ENCODE results near the gene CFAP69.
A peak's percentile ranks its signal among the peaks of the same experiment; 100 is the strongest.
"Not testable (repeated sequence)": the region's sequence is repeated elsewhere in the genome, so short reads cannot be mapped to it uniquely, and the experiment has no call there.

CFAP69 gene

GRCh38 chr7:90276033-90276728 is 31.2 kb downstream of the CFAP69 start:
- DNase-seq, result no peak

GRCh38 chr7:90288154-90288553 is 43.2 kb downstream of the CFAP69 start:
- no peak for DNase-seq

- no peak for DNase-seq
Measured at GRCh38 chr7:90290244-90291113, 45.5 kb downstream of the CFAP69 start.

GRCh38 chr7:90298145-90299038 is 53.4 kb downstream of the CFAP69 start:
- DNase-seq, result peak; percentile 45

- no peak for DNase-seq
Measured at GRCh38 chr7:90303241-90303640, 58.3 kb downstream of the CFAP69 start.

GRCh38 chr7:90309872-90310271 is 64.9 kb downstream of the CFAP69 start:
- DNase-seq, result no peak

- DNase-seq, result no peak
Measured at GRCh38 chr7:90311175-90311574, 66.2 kb downstream of the CFAP69 start.

- DNase-seq, result no peak
Measured at GRCh38 chr7:90312745-90313144, 67.8 kb downstream of the CFAP69 start.

- DNase-seq, result no peak
Measured at GRCh38 chr7:90313907-90314306, 68.9 kb downstream of the CFAP69 start.

- DNase-seq, result no peak
Measured at GRCh38 chr7:90320014-90320413, 75.0 kb downstream of the CFAP69 start.

- no peak for DNase-seq
Measured at GRCh38 chr7:90320418-90320800, 75.4 kb downstream of the CFAP69 start.

- DNase-seq, result no peak
Measured at GRCh38 chr7:90320801-90321494, 76.0 kb downstream of the CFAP69 start, which contains the start of gene FAM237B. TSS of gene FAM237B (minus strand) at chr7:90321304. CDS start at chr7:90319748, 1,556 bp downstream.

- no peak for DNase-seq
Measured at GRCh38 chr7:90322837-90323236, 77.9 kb downstream of the CFAP69 start.

GRCh38 chr7:90326500-90326899 is 81.5 kb downstream of the CFAP69 start:
- no peak for DNase-seq

GRCh38 chr7:90334193-90334843 is 89.3 kb downstream of the CFAP69 start:
- DNase-seq, result no peak

GRCh38 chr7:90334926-90335325 is 90.0 kb downstream of the CFAP69 start:
- not testable (repeated sequence) for DNase-seq

- no peak for DNase-seq
Measured at GRCh38 chr7:90337106-90337505, 92.1 kb downstream of the CFAP69 start.

- no peak for DNase-seq
Measured at GRCh38 chr7:90345016-90345415, 100.0 kb downstream of the CFAP69 start.

GRCh38 chr7:90345595-90346335 is 100.8 kb downstream of the CFAP69 start:
- no peak for DNase-seq

- DNase-seq, result peak; percentile 92
Measured at GRCh38 chr7:90346336-90347125, 101.6 kb downstream of the CFAP69 start, which contains the start of gene GTPBP10. TSS of gene GTPBP10 (plus strand) at chr7:90346716. CDS start at chr7:90346742, 26 bp downstream.

Data from NCI-H1105 treated with DMSO at 0.1 percent for 48 hours (cell line).